AG04449 (cell line): ENCODE data around the gene IGSF23.

Experiments
- CTCF ChIA-PET: fragments of 350-600 bp; formaldehyde crosslinking; extraction: SDS; loops from one replicate; lab custom pipeline; 2021; ENCODE audit warnings: antibody characterized with exemption; lab: Yijun Ruan, JAX
- POLR2A ChIA-PET: fragments of 400-600, 350-600 bp; formaldehyde crosslinking; extraction: SDS; loops from one replicate; lab custom pipeline; 2020; ENCODE audit warnings: antibody characterized with exemption, inconsistent platforms; lab: Yijun Ruan, JAX
- DNase-seq: peaks from one replicate; pipeline ENCODE4 v3.0.0-alpha.2; 2010; ENCODE audit warnings: low read depth, low spot score
- H3K4me3 ChIP-seq: 2 replicates; pipeline ENCODE4 v1.5.1; 2011; ENCODE audit warnings: low read depth, mild to moderate bottlenecking, control low read depth, low read length
- CTCF ChIP-seq: IDR thresholded peaks from one replicate; pipeline ENCODE4 v1.5.1; 2011; ENCODE audit warnings: mild to moderate bottlenecking, moderate library complexity, low read length, control low read depth, inconsistent platforms; ENCODE audit not compliant: insufficient read depth; ENCODE audit errors: missing control alignments

Gene IGSF23

GRCh38 chr19:44613295-44614178 is at the start of gene IGSF23:
Gene IGSF23 (plus strand): TSS chr19:44613563. CDS start chr19:44613646, 83 bp downstream.
- POLR2A ChIA-PET, result no interaction called here

GRCh38 chr19:44566984-44567383 is 46.4 kb upstream of the IGSF23 start:
- no peak for DNase-seq
- POLR2A ChIA-PET, result no interaction called here
- H3K4me3 ChIP-seq, result no peak overlapping the region
- CTCF ChIA-PET, result interaction anchor here (1.2 to 6.2 kb wide), 2 partner anchors 9 to 89 kb away, joined by 4 to 121 read pairs; no protein-coding TSS in a partner anchor
- TF ChIP-seq CTCF, result no peak

More at GRCh38 chr19:44613295-44614178, at the start of gene IGSF23:
- no peak for TF ChIP-seq CTCF
- no peak for DNase-seq
- CTCF ChIA-PET, result no interaction called here
- no peak within 1 kb of the TSS for H3K4me3 ChIP-seq

GRCh38 chr19:44567745-44568144 is 45.6 kb upstream of the IGSF23 start:
- ChIA-PET POLR2A (no interaction called here), CTCF (interaction anchor here (6.2 kb wide), 1 partner anchor 88 kb away, joined by 121 read pairs; no protein-coding TSS in a partner anchor)

GRCh38 chr19:44570603-44570983 is 42.8 kb upstream of the IGSF23 start:
- H3K4me3 ChIP-seq, result no peak overlapping the region
- TF ChIP-seq CTCF, result no peak
- ChIA-PET CTCF (interaction anchor here (0.6 to 6.2 kb wide), 63 partner anchors 9 to 381 kb away, joined by 3 to 121 read pairs (median 5); partner anchors contain the start of genes BCAM, CEACAM20, NECTIN2 and PVR), POLR2A (interaction anchor here (0.7 kb wide), 1 partner anchor 283 kb away, joined by 3 read pairs; no protein-coding TSS in a partner anchor)
- DNase-seq, result no peak

More at GRCh38 chr19:44567745-44568144, 45.6 kb upstream of the IGSF23 start:
- no peak for TF ChIP-seq CTCF
- no peak overlapping the region for H3K4me3 ChIP-seq
- DNase-seq, result no peak

- DNase-seq, result peak; percentile 34
- CTCF ChIA-PET, result interaction anchor here (0.6 to 6.2 kb wide), 65 partner anchors 9 to 381 kb away, joined by 3 to 121 read pairs (median 5); partner anchors contain the start of genes BCAM, CEACAM20, NECTIN2 and PVR
- POLR2A ChIA-PET, result interaction anchor here (0.7 to 0.9 kb wide), 2 partner anchors 86 to 283 kb away, joined by 3 read pairs; no protein-coding TSS in a partner anchor
- TF ChIP-seq CTCF, result peak; percentile 54
- no peak overlapping the region for H3K4me3 ChIP-seq
Observed at GRCh38 chr19:44570984-44571684, 42.2 kb upstream of the IGSF23 start.
